ENCODE data around the gene CHPF. TPM values are rescaled to one million over a fixed set of nuclear protein-coding genes. Genes with fewer than 3 reads are reported as not detected.

CHPF gene
- total and polyA plus RNA-seq, 10 of the 15 experiments (the other 5 are each of a cell fraction or from before 2014, with no cell fraction given) = 0.09 to 17.4 (median 8.3) TPM; not detected in 1

DNA sequence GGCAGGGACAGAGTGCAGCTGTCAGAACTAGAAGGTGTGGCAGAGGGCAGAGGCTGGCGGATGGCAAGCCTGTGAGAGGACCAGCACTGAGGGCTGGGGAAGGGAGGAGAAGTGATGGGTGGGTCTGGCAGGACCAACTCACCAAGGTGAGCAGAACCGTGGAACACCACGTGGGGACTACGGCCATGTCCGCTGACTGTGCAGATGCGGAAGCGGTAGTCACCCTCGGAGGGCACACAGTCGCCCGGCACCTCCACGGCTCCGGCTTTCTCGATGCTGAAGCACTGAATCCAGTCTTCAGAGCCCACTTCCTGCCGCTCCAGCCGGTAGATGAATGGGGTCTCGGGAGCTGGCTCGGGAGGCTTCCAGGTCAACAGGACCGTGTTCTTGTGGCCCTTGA, 23.5 kb upstream of the CHPF start (continued):
- TF ChIP-seq BMI1 (IDR thresholded peaks at IDR 0.05; ENCODE audit: borderline replicate concordance) (no peak), SMAD5 (IDR thresholded peaks at IDR 0.05; ENCODE audit: low read depth) (no peak), SREBF2 (IDR thresholded peaks at IDR 0.05; ENCODE audit: low read length) (no peak), YY1 (IDR thresholded peaks at IDR 0.05; ENCODE audit: low read depth, low read length) (no peak), NFXL1 (IDR thresholded peaks at IDR 0.05; ENCODE audit: borderline replicate concordance) (no peak), WRNIP1 (IDR thresholded peaks at IDR 0.05; ENCODE audit: borderline replicate concordance, low read depth, low read length) (no peak), NR2F1 (conservative IDR thresholded peaks at IDR 0.05) (no peak)
- TF ChIP-seq, protein P1, sequence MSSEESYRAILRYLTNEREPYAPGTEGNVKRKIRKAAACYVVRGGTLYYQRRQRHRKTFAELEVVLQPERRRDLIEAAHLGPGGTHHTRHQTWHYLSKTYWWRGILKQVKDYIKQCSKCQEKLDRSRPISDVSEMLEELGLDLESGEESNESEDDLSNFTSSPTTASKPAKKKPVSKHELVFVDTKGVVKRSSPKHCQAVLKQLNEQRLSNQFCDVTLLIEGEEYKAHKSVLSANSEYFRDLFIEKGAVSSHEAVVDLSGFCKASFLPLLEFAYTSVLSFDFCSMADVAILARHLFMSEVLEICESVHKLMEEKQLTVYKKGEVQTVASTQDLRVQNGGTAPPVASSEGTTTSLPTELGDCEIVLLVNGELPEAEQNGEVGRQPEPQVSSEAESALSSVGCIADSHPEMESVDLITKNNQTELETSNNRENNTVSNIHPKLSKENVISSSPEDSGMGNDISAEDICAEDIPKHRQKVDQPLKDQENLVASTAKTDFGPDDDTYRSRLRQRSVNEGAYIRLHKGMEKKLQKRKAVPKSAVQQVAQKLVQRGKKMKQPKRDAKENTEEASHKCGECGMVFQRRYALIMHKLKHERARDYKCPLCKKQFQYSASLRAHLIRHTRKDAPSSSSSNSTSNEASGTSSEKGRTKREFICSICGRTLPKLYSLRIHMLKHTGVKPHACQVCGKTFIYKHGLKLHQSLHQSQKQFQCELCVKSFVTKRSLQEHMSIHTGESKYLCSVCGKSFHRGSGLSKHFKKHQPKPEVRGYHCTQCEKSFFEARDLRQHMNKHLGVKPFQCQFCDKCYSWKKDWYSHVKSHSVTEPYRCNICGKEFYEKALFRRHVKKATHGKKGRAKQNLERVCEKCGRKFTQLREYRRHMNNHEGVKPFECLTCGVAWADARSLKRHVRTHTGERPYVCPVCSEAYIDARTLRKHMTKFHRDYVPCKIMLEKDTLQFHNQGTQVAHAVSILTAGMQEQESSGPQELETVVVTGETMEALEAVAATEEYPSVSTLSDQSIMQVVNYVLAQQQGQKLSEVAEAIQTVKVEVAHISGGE (CRISPR knock-in tag; IDR thresholded peaks at IDR 0.05) = no peak
- TF ChIP-seq, protein P2, sequence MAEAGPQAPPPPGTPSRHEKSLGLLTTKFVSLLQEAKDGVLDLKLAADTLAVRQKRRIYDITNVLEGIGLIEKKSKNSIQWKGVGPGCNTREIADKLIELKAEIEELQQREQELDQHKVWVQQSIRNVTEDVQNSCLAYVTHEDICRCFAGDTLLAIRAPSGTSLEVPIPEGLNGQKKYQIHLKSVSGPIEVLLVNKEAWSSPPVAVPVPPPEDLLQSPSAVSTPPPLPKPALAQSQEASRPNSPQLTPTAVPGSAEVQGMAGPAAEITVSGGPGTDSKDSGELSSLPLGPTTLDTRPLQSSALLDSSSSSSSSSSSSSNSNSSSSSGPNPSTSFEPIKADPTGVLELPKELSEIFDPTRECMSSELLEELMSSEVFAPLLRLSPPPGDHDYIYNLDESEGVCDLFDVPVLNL (IDR thresholded peaks at IDR 0.05; ENCODE audit: low read depth, low read length) = no peak

DNA sequence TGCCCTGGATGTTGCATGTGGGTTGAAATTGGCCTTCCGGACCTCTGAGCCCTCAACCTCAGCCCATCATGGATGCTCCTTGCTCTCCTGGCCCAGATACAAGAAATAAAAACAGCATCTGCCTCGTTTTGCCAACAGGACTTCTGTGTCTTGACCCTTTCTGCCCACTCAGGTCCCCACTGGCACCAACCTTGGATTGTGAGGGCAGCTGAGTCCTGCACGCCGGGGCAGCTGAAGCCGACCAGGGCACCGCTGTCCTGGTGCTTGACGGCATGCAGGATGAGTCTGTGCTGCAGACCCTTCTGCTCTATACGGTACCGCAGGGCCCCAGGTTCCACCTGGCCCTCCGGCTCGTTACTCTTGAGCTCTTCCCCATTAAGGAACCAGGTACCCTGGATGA, 23.0 kb upstream of the CHPF start:
- FAIRE-seq (no peak), ATAC-seq (no peak), DNase-seq (ENCODE audit: low read depth, low spot score) (no peak)
- no peak overlapping the region for H3K4me3 ChIP-seq
- WGBS (ENCODE audit: insufficient coverage, insufficient replicate concordance, low lambda C conversion rate, missing lambda C conversion rate) = 74% methylated on average over 11 of the region's 11 CpGs
- RAD21 ChIA-PET (ENCODE audit: unreplicated experiment) = no interaction called here
- CTCF ChIA-PET = no interaction called here
- no peak overlapping the region for H2AFZ ChIP-seq (ENCODE audit: control insufficient read depth, low read depth, low read length)
- SMC1A ChIA-PET (ENCODE audit: uncharacterized antibody, unreplicated experiment) = no interaction called here
- H3K9ac ChIP-seq (ENCODE audit: control insufficient read depth, insufficient read depth, low read length) = no peak overlapping the region
- no peak overlapping the region for H3K27ac ChIP-seq (ENCODE audit: control insufficient read depth, insufficient read depth)
- POLR2A ChIA-PET = no interaction called here
- H3K4me2 ChIP-seq (ENCODE audit: control insufficient read depth, insufficient read depth) = no peak overlapping the region
- H4K20me1 ChIP-seq (ENCODE audit: control insufficient read depth, insufficient read depth) = no peaks in the 10 kb centered on the region
- no TSS peak for BruUV-seq (replicated peaks)
- peaks cover 0 to 3% of the 10 kb centered on the region in 2 experiments; a peak in 2 of 4 replicates for H3K27me3 ChIP-seq (replicated peaks in 1 of 2; ENCODE audit: control insufficient read depth in 2 of 2, insufficient read depth in 2 of 2, low read length in 1 of 2)
- H3K4me1 ChIP-seq (ENCODE audit: control insufficient read depth, insufficient read depth, low read length) = no peaks in the 10 kb centered on the region
- in situ Hi-C loops (cut with MboI) (no loop called here), intact Hi-C loops (cut with micrococcal nuclease; ENCODE audit: unreplicated experiment) (no loop called here)
- H3K79me2 ChIP-seq (ENCODE audit: control insufficient read depth, insufficient read depth, low read length) = no peaks in the 10 kb centered on the region
- TF ChIP-seq, protein P3, sequence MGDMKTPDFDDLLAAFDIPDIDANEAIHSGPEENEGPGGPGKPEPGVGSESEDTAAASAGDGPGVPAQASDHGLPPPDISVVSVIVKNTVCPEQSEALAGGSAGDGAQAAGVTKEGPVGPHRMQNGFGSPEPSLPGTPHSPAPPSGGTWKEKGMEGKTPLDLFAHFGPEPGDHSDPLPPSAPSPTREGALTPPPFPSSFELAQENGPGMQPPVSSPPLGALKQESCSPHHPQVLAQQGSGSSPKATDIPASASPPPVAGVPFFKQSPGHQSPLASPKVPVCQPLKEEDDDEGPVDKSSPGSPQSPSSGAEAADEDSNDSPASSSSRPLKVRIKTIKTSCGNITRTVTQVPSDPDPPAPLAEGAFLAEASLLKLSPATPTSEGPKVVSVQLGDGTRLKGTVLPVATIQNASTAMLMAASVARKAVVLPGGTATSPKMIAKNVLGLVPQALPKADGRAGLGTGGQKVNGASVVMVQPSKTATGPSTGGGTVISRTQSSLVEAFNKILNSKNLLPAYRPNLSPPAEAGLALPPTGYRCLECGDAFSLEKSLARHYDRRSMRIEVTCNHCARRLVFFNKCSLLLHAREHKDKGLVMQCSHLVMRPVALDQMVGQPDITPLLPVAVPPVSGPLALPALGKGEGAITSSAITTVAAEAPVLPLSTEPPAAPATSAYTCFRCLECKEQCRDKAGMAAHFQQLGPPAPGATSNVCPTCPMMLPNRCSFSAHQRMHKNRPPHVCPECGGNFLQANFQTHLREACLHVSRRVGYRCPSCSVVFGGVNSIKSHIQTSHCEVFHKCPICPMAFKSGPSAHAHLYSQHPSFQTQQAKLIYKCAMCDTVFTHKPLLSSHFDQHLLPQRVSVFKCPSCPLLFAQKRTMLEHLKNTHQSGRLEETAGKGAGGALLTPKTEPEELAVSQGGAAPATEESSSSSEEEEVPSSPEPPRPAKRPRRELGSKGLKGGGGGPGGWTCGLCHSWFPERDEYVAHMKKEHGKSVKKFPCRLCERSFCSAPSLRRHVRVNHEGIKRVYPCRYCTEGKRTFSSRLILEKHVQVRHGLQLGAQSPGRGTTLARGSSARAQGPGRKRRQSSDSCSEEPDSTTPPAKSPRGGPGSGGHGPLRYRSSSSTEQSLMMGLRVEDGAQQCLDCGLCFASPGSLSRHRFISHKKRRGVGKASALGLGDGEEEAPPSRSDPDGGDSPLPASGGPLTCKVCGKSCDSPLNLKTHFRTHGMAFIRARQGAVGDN (IDR thresholded peaks at IDR 0.05) = no peak
- no peaks in the 10 kb centered on the region for H3K9me3 ChIP-seq (replicated peaks; ENCODE audit: control insufficient read depth, insufficient read depth, low read length)
- H3K36me3 ChIP-seq (ENCODE audit: control insufficient read depth in 2 of 2, insufficient read depth in 2 of 2, low read length in 1 of 2) = no peaks in the 10 kb centered on the region

Measured in GM12878 (cell line).